GM23338 (cell line): ENCODE data around the gene TAOK3. TPM values are rescaled to one million over a fixed set of nuclear protein-coding genes. Genes with fewer than 3 reads are reported as not detected.

Source experiments
- ATAC-seq: fragments of 200-7000 bp; cut with Tn5 transposase; 3 replicates; pipeline ENCODE4 v1.9.1; 2020
- DNase-seq: peaks from one replicate; pipeline ENCODE4 v3.0.0-alpha.2; 2015; ENCODE audit warnings: low spot score
- H2AFZ ChIP-seq: fragments of 200-600 bp; sonication (generic); 2 replicates; pipeline ENCODE4 v1.8.0; 2016; ENCODE audit warnings: antibody characterized with exemption, mild to moderate bottlenecking, moderate library complexity
- H3F3A ChIP-seq: fragments of 200-600 bp; sonication (generic); replicated peaks from 2 replicates; pipeline ENCODE4 v1.8.0; 2017; ENCODE audit warnings: antibody characterized with exemption, mixed run types, low read depth
- H3K27ac ChIP-seq: fragments of 200-600 bp; sonication (generic); 2 replicates; pipeline ENCODE4 v1.6.1; 2016; ENCODE audit warnings: low read depth
- H3K27me3 ChIP-seq: fragments of 200-600 bp; sonication (generic); 2 replicates; pipeline ENCODE4 v1.8.0; 2016; ENCODE audit warnings: mild to moderate bottlenecking, mixed run types, moderate library complexity; ENCODE audit not compliant: insufficient read depth
- H3K36me3 ChIP-seq: fragments of 200-600 bp; sonication (generic); 2 replicates; pipeline ENCODE4 v1.8.0; 2016; ENCODE audit warnings: mild to moderate bottlenecking; ENCODE audit not compliant: insufficient read depth
- H3K4me1 ChIP-seq: fragments of 200-600 bp; sonication (generic); 2 replicates; pipeline ENCODE4 v1.8.0; 2016; ENCODE audit warnings: mild to moderate bottlenecking, moderate library complexity; ENCODE audit not compliant: insufficient read depth
- H3K4me2 ChIP-seq: fragments of 200-600 bp; sonication (generic); 2 replicates; pipeline ENCODE4 v1.7.1; 2017; ENCODE audit warnings: mixed run types
- H3K4me3 ChIP-seq: fragments of 200-600 bp; sonication (generic); 2 replicates; pipeline ENCODE4 v1.6.1; 2016; ENCODE audit warnings: mixed run types
- H3K79me2 ChIP-seq: fragments of 200-600 bp; sonication (generic); replicated peaks from 2 replicates; pipeline ENCODE4 v1.8.0; 2017; ENCODE audit warnings: mild to moderate bottlenecking; ENCODE audit not compliant: insufficient read depth
- H3K9me2 ChIP-seq: fragments of 200-600 bp; sonication (generic); 2 replicates; pipeline ENCODE4 v1.8.0; 2017; ENCODE audit not compliant: insufficient read depth
- H4K20me1 ChIP-seq: fragments of 200-600 bp; sonication (generic); replicated peaks from 2 replicates; pipeline ENCODE4 v1.8.0; 2017; ENCODE audit warnings: mild to moderate bottlenecking; ENCODE audit not compliant: insufficient read depth
- H3K27ac Mint-ChIP-seq: 2 replicates; pipeline ENCODE4 v1.8.0; 2020; ENCODE audit warnings: inconsistent platforms, mild to moderate bottlenecking, moderate library complexity, mixed read lengths
- H3K27me3 Mint-ChIP-seq: 3 replicates; pipeline ENCODE4 v1.8.0; 2022; ENCODE audit warnings: low read depth, mild to moderate bottlenecking, moderate library complexity, mixed read lengths, inconsistent platforms; ENCODE audit not compliant: insufficient read depth, poor library complexity
- H3K36me3 Mint-ChIP-seq: 3 replicates; pipeline ENCODE4 v1.8.0; 2021; ENCODE audit warnings: low read depth, mild to moderate bottlenecking, inconsistent platforms, moderate library complexity, mixed read lengths
- H3K4me1 Mint-ChIP-seq: 3 replicates; pipeline ENCODE4 v1.8.0; 2020; ENCODE audit warnings: mild to moderate bottlenecking, inconsistent platforms, mixed read lengths
- H3K4me3 Mint-ChIP-seq: 3 replicates; pipeline ENCODE4 v1.8.0; 2021; ENCODE audit warnings: moderate library complexity, mild to moderate bottlenecking, inconsistent platforms, mixed read lengths
- H3K9me3 Mint-ChIP-seq: 3 replicates; pipeline ENCODE4 v1.8.0; 2020; ENCODE audit warnings: moderate library complexity, mild to moderate bottlenecking, inconsistent platforms, mixed read lengths
- JUNB ChIP-seq: IDR thresholded peaks from one replicate; pipeline ENCODE4 v1.6.1; 2016; ENCODE audit warnings: antibody characterized with exemption; ENCODE audit not compliant: unreplicated experiment
- NANOG ChIP-seq: IDR thresholded peaks from 2 replicates; pipeline ENCODE4 v1.6.1; 2016; ENCODE audit warnings: antibody characterized with exemption, borderline replicate concordance
- ZNF114 ChIP-seq: fragments of 250-450 bp; sonication (Bioruptor Pico); IDR thresholded peaks from 2 replicates; pipeline ENCODE4 v1.5.0; 2020; ENCODE audit warnings: mild to moderate bottlenecking, moderate library complexity
- ZNF331 ChIP-seq: fragments of 250-450 bp; sonication (Bioruptor Pico); IDR thresholded peaks from 2 replicates; pipeline ENCODE4 v1.5.0; 2020; ENCODE audit warnings: low read depth, mild to moderate bottlenecking, moderate library complexity
- polyA plus RNA-seq: library from polyadenylated mRNA; unstranded; fragments of >200 nt; fragmentation: Nextera tagmentation; extraction: Ambion mirVana; gene quantifications from 2 replicates; pipeline ENCODE4 v1.2.1, GENCODE V29; 2016
- total RNA-seq: library from RNA; depleted of rRNA; stranded (reverse); fragments of >200 nt; shearing (Covaris generic); gene quantifications from 2 replicates; pipeline ENCODE4 v1.2.3, GENCODE V29; 2014
- TF ChIP-seq, protein P1 (sequence below): IDR thresholded peaks from one replicate; pipeline ENCODE4 v1.6.1; 2018; ENCODE audit warnings: antibody characterized with exemption; ENCODE audit not compliant: unreplicated experiment
- TF ChIP-seq, protein P2 (sequence below): fragments of 250-450 bp; sonication (Bioruptor Pico); IDR thresholded peaks from 2 replicates; pipeline ENCODE4 v1.5.0; 2020; ENCODE audit warnings: mild to moderate bottlenecking, moderate library complexity
- TF ChIP-seq, protein P3 (sequence below): IDR thresholded peaks from 2 replicates; pipeline ENCODE4 v1.6.1; 2016; ENCODE audit warnings: antibody characterized with exemption
- TF ChIP-seq, protein P4 (sequence below), 2 experiments: fragments of 200-600 bp in 1 of 2; sonication (generic) in 1 of 2; conservative IDR thresholded peaks; 2 replicates each; pipeline versions ENCODE4 v1.5.1 to v1.6.1; 2016 to 2017; ENCODE audit warnings: antibody characterized with exemption in 2 of 2, low read depth in 2 of 2, mild to moderate bottlenecking in 2 of 2, moderate library complexity in 1 of 2

The TAOK3 gene
- total and polyA plus RNA-seq, 2 experiments from 2014 or later = 7.6 to 20.4 TPM

DNA sequence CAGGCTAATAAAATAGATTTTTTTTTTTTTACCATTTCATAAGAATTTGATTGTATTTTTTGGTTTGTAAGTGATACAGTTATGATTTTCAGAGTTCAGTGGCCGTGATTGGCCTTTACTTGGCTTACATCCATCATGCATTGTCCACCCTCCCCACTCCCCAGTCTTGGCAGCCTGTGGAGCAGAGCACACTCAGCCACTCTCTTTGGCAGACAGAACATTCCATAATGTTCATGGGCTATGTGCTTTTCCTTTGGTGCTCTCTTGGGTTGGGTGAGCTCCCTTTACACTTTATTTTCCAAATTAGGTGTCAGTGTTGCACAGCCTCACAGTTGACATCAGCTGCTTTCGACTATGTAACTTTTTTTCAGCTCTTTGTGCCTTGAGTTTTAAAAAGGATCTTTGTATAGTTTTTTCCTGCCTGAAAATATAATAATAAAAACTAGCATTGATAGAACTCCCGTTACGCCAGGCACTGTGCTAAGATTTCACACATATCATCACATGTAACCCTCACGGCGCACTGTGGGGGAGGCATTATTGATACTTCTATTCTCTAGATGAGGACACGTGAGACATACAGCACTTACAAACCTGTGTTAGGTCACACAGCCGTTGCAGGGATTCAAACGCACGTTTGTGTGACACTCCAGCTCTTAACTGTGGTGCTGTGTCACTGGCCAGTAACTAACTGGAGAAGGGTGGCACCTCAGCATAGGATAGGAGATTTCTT, 25.2 kb upstream of the TAOK3 start:
- no peak overlapping the region for H3K27ac Mint-ChIP-seq
- ATAC-seq = no peak

More for the DNA sequence above, 25.2 kb upstream of the TAOK3 start:
- no peak overlapping the region for H3K4me2 ChIP-seq
- peaks cover 5% of the 10 kb centered on the region for H4K20me1 ChIP-seq
- peaks cover 5% of the 10 kb centered on the region for H3K79me2 ChIP-seq
- Mint-ChIP-seq H3K27me3 (peaks cover 2% of the 10 kb centered on the region), H3K36me3 (peaks cover 77% of the 10 kb centered on the region), H3K9me3 (no peaks in the 10 kb centered on the region), H3K4me1 (no peaks in the 10 kb centered on the region), H3K4me3 (no peak overlapping the region)
- H2AFZ ChIP-seq = no peak overlapping the region
- no peak overlapping the region for H3K27ac ChIP-seq
- no peaks in the 10 kb centered on the region for H3K4me1 ChIP-seq
- H3K36me3 ChIP-seq = peaks cover 9% of the 10 kb centered on the region
- DNase-seq = no peak
- no peak for TF ChIP-seq JUNB
- TF ChIP-seq ZNF114 (CRISPR knock-in tag) = no peak
- TF ChIP-seq, protein P1, sequence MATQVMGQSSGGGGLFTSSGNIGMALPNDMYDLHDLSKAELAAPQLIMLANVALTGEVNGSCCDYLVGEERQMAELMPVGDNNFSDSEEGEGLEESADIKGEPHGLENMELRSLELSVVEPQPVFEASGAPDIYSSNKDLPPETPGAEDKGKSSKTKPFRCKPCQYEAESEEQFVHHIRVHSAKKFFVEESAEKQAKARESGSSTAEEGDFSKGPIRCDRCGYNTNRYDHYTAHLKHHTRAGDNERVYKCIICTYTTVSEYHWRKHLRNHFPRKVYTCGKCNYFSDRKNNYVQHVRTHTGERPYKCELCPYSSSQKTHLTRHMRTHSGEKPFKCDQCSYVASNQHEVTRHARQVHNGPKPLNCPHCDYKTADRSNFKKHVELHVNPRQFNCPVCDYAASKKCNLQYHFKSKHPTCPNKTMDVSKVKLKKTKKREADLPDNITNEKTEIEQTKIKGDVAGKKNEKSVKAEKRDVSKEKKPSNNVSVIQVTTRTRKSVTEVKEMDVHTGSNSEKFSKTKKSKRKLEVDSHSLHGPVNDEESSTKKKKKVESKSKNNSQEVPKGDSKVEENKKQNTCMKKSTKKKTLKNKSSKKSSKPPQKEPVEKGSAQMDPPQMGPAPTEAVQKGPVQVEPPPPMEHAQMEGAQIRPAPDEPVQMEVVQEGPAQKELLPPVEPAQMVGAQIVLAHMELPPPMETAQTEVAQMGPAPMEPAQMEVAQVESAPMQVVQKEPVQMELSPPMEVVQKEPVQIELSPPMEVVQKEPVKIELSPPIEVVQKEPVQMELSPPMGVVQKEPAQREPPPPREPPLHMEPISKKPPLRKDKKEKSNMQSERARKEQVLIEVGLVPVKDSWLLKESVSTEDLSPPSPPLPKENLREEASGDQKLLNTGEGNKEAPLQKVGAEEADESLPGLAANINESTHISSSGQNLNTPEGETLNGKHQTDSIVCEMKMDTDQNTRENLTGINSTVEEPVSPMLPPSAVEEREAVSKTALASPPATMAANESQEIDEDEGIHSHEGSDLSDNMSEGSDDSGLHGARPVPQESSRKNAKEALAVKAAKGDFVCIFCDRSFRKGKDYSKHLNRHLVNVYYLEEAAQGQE = no peak
- TF ChIP-seq, protein P2, sequence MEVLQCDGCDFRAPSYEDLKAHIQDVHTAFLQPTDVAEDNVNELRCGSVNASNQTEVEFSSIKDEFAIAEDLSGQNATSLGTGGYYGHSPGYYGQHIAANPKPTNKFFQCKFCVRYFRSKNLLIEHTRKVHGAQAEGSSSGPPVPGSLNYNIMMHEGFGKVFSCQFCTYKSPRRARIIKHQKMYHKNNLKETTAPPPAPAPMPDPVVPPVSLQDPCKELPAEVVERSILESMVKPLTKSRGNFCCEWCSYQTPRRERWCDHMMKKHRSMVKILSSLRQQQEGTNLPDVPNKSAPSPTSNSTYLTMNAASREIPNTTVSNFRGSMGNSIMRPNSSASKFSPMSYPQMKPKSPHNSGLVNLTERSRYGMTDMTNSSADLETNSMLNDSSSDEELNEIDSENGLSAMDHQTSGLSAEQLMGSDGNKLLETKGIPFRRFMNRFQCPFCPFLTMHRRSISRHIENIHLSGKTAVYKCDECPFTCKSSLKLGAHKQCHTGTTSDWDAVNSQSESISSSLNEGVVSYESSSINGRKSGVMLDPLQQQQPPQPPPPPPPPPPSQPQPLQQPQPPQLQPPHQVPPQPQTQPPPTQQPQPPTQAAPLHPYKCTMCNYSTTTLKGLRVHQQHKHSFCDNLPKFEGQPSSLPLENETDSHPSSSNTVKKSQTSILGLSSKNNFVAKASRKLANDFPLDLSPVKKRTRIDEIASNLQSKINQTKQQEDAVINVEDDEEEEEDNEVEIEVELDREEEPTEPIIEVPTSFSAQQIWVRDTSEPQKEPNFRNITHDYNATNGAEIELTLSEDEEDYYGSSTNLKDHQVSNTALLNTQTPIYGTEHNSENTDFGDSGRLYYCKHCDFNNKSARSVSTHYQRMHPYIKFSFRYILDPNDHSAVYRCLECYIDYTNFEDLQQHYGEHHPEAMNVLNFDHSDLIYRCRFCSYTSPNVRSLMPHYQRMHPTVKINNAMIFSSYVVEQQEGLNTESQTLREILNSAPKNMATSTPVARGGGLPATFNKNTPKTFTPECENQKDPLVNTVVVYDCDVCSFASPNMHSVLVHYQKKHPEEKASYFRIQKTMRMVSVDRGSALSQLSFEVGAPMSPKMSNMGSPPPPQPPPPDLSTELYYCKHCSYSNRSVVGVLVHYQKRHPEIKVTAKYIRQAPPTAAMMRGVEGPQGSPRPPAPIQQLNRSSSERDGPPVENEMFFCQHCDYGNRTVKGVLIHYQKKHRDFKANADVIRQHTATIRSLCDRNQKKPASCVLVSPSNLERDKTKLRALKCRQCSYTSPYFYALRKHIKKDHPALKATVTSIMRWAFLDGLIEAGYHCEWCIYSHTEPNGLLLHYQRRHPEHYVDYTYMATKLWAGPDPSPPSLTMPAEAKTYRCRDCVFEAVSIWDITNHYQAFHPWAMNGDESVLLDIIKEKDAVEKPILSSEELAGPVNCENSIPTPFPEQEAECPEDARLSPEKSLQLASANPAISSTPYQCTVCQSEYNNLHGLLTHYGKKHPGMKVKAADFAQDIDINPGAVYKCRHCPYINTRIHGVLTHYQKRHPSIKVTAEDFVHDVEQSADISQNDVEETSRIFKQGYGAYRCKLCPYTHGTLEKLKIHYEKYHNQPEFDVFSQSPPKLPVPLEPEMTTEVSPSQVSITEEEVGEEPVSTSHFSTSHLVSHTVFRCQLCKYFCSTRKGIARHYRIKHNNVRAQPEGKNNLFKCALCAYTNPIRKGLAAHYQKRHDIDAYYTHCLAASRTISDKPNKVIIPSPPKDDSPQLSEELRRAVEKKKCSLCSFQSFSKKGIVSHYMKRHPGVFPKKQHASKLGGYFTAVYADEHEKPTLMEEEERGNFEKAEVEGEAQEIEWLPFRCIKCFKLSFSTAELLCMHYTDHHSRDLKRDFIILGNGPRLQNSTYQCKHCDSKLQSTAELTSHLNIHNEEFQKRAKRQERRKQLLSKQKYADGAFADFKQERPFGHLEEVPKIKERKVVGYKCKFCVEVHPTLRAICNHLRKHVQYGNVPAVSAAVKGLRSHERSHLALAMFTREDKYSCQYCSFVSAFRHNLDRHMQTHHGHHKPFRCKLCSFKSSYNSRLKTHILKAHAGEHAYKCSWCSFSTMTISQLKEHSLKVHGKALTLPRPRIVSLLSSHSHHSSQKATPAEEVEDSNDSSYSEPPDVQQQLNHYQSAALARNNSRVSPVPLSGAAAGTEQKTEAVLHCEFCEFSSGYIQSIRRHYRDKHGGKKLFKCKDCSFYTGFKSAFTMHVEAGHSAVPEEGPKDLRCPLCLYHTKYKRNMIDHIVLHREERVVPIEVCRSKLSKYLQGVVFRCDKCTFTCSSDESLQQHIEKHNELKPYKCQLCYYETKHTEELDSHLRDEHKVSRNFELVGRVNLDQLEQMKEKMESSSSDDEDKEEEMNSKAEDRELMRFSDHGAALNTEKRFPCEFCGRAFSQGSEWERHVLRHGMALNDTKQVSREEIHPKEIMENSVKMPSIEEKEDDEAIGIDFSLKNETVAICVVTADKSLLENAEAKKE (CRISPR knock-in tag) = no peak
- no peak for TF ChIP-seq ZNF331 (CRISPR knock-in tag)
- no peak for TF ChIP-seq NANOG
- TF ChIP-seq, protein P3, sequence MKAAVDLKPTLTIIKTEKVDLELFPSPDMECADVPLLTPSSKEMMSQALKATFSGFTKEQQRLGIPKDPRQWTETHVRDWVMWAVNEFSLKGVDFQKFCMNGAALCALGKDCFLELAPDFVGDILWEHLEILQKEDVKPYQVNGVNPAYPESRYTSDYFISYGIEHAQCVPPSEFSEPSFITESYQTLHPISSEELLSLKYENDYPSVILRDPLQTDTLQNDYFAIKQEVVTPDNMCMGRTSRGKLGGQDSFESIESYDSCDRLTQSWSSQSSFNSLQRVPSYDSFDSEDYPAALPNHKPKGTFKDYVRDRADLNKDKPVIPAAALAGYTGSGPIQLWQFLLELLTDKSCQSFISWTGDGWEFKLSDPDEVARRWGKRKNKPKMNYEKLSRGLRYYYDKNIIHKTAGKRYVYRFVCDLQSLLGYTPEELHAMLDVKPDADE = no peak
- TF ChIP-seq, protein P4, sequence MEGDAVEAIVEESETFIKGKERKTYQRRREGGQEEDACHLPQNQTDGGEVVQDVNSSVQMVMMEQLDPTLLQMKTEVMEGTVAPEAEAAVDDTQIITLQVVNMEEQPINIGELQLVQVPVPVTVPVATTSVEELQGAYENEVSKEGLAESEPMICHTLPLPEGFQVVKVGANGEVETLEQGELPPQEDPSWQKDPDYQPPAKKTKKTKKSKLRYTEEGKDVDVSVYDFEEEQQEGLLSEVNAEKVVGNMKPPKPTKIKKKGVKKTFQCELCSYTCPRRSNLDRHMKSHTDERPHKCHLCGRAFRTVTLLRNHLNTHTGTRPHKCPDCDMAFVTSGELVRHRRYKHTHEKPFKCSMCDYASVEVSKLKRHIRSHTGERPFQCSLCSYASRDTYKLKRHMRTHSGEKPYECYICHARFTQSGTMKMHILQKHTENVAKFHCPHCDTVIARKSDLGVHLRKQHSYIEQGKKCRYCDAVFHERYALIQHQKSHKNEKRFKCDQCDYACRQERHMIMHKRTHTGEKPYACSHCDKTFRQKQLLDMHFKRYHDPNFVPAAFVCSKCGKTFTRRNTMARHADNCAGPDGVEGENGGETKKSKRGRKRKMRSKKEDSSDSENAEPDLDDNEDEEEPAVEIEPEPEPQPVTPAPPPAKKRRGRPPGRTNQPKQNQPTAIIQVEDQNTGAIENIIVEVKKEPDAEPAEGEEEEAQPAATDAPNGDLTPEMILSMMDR (conservative IDR thresholded peaks at IDR 0.05; ENCODE audit: low read depth in 2 of 2) = no peak
- no peaks in the 10 kb centered on the region for H3K27me3 ChIP-seq
- H3K9me2 ChIP-seq = no peaks in the 10 kb centered on the region
- H3K4me3 ChIP-seq = no peak overlapping the region
- H3F3A ChIP-seq = no peaks in the 10 kb centered on the region
